ENCODE results near the gene NT5C3A.
"Not testable (repeated sequence)": the region's sequence is repeated elsewhere in the genome, so short reads cannot be mapped to it uniquely, and the experiment has no call there.

Gene NT5C3A

DNA sequence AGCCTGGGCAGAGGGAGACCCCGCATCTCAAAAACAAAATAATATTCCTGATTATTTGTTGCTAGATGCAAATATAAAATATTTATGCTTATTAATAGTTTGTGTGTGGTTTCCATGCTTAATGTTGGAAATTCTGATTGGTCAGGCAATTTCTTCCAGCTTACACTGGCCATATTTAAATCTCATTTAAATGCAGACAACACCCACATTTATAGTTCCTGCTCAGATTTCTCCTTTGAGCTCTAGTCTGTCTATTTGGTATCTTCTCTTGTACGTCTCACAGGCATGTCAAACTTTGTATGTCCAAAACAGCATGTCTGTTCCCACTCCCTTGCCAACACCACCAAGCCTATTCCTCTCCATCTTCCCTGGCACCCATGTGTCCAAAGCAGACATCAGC is 52.8 kb downstream of the NT5C3A start (continued):
- no peak for TF ChIP-seq ZNF518A (tag by site-specific recombination; conservative IDR thresholded peaks at IDR 0.05; ENCODE audit: low read depth)
- TF ChIP-seq ZNF341 (tag by site-specific recombination; IDR thresholded peaks at IDR 0.05; ENCODE audit: low read depth), result no peak
- TF ChIP-seq ZNF350 (tag by site-specific recombination; IDR thresholded peaks at IDR 0.05), result no peak
- TF ChIP-seq, protein P1, sequence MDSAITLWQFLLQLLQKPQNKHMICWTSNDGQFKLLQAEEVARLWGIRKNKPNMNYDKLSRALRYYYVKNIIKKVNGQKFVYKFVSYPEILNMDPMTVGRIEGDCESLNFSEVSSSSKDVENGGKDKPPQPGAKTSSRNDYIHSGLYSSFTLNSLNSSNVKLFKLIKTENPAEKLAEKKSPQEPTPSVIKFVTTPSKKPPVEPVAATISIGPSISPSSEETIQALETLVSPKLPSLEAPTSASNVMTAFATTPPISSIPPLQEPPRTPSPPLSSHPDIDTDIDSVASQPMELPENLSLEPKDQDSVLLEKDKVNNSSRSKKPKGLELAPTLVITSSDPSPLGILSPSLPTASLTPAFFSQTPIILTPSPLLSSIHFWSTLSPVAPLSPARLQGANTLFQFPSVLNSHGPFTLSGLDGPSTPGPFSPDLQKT (IDR thresholded peaks at IDR 0.05; ENCODE audit: borderline replicate concordance, low read depth, low read length), result no peak

GRCh38 chr7:33005690-33006089 is 56.9 kb downstream of the NT5C3A start:
- H3K27ac ChIP-seq (ENCODE audit: extremely low read depth, low read depth, low read length); POLR2A ChIA-PET; H3K4me1 ChIP-seq (ENCODE audit: control insufficient read depth, insufficient read depth, low read length); H3K4me3 ChIP-seq (ENCODE audit: low read depth, low read length); H3K36me3 ChIP-seq (ENCODE audit: control insufficient read depth in 2 of 2, insufficient read depth in 1 of 2, low read length in 2 of 2); H3K9me3 ChIP-seq (ENCODE audit: control insufficient read depth, insufficient read depth, low read depth, low read length); CTCF ChIA-PET: not testable (repeated sequence)

DNA sequence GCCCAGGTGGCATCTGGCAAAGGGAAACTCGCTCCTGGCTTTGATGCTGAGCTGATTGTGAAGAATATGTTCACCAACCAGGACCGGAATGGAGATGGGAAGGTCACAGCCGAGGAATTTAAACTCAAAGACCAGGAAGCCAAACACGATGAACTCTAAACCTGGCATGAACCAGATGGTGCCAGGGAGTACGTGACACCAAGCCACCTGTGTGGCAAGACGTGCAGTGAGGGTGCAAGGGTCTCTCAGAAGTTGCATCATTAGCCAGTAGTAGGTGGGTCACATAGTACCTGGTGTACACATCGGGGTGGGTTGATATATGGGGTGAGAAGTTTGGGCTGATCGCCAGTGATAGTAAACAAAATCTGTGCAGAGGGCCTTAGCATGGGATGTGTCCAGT is 57.4 kb downstream of the NT5C3A start:
- POLR2A ChIA-PET; CTCF ChIA-PET; H3K27ac ChIP-seq (ENCODE audit: extremely low read depth, low read depth, low read length); H3K36me3 ChIP-seq (ENCODE audit: control insufficient read depth in 2 of 2, insufficient read depth in 1 of 2, low read length in 2 of 2); H3K9me3 ChIP-seq (ENCODE audit: control insufficient read depth, insufficient read depth, low read depth, low read length); H3K4me1 ChIP-seq (ENCODE audit: control insufficient read depth, insufficient read depth, low read length); H3K4me3 ChIP-seq (ENCODE audit: low read depth, low read length): not testable (repeated sequence)

DNA sequence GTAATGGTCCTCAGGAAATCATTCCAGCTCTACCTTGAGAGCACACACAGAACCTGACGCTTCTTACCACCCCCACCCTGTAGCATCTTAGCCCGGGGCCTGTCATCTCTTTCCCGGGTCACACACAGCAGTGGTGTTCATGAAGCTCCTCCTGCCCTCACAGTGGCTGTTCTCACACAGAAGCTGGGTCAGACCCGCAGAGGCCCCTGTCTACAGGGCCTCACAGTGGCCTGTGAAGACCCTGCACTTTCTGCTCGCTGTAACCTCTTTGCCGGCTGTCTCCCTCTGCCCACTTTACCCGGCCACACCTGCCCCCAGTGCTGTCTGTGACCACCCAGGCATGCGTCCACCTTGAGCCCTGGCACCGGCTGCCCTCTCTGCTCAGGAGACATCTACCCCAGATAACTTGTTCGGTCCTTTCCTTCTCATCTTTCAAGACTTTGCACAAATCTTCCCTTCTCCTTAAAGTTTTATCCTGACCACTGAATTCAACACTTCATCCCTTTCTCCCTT is 58.4 kb downstream of the NT5C3A start:
- H3K4me1 ChIP-seq (ENCODE audit: control insufficient read depth, insufficient read depth, low read length); CTCF ChIA-PET; H3K9me3 ChIP-seq (ENCODE audit: control insufficient read depth, insufficient read depth, low read depth, low read length); H3K4me3 ChIP-seq (ENCODE audit: low read depth, low read length); H3K36me3 ChIP-seq (ENCODE audit: control insufficient read depth in 2 of 2, insufficient read depth in 1 of 2, low read length in 2 of 2); H3K27ac ChIP-seq (ENCODE audit: extremely low read depth, low read depth, low read length): not testable (repeated sequence)
- POLR2A ChIA-PET, result interaction anchor here (0.6 kb wide), 1 partner anchor 58 kb away, joined by 3 read pairs; the partner anchor contains the start of gene NT5C3A

GRCh38 chr7:33003111-33003510 is 59.5 kb downstream of the NT5C3A start:
- POLR2A ChIA-PET; H3K27ac ChIP-seq (ENCODE audit: extremely low read depth, low read depth, low read length); H3K4me1 ChIP-seq (ENCODE audit: control insufficient read depth, insufficient read depth, low read length); H3K9me3 ChIP-seq (ENCODE audit: control insufficient read depth, insufficient read depth, low read depth, low read length); CTCF ChIA-PET; H3K36me3 ChIP-seq (ENCODE audit: control insufficient read depth in 2 of 2, insufficient read depth in 1 of 2, low read length in 2 of 2); H3K4me3 ChIP-seq (ENCODE audit: low read depth, low read length): not testable (repeated sequence)

- H3K4me3 ChIP-seq (ENCODE audit: low read depth, low read length); POLR2A ChIA-PET; CTCF ChIA-PET; H3K27ac ChIP-seq (ENCODE audit: extremely low read depth, low read depth, low read length); H3K9me3 ChIP-seq (ENCODE audit: control insufficient read depth, insufficient read depth, low read depth, low read length); H3K36me3 ChIP-seq (ENCODE audit: control insufficient read depth in 2 of 2, insufficient read depth in 1 of 2, low read length in 2 of 2); H3K4me1 ChIP-seq (ENCODE audit: control insufficient read depth, insufficient read depth, low read length): not testable (repeated sequence)
Measured at GRCh38 chr7:32999380-32999779, 63.2 kb downstream of the NT5C3A start.

Measured in HEK293 (cell line).